Smooth muscle cell of the brain vasculature (primary cell): Measurements from ENCODE around the gene C16orf78.

Experiments
- DNase-seq: peaks from one replicate; pipeline ENCODE4 v3.0.0-alpha.2; 2012; ENCODE audit warnings: low read depth, low spot score

C16orf78 gene

DNA sequence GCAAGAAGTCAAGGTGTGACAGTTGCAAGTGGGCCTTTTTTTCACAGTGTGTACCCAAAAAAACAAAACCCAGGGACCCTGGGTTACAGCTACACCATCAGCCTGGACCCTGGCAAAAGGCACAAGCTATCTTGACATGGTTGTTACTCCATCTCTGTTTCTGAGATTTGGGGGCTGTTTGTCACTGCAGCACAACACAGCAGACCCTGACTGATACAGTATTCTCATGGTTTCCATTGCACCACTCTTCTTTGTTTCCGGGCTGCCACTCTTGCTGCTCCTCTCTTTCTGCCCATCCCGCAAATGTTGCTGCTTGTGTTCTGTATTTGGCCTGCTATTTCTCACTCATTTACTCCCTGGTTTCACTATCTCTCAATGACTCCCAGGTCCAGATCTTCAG lies 55.2 kb downstream of the C16orf78 start:
- DNase-seq = no peak

DNA sequence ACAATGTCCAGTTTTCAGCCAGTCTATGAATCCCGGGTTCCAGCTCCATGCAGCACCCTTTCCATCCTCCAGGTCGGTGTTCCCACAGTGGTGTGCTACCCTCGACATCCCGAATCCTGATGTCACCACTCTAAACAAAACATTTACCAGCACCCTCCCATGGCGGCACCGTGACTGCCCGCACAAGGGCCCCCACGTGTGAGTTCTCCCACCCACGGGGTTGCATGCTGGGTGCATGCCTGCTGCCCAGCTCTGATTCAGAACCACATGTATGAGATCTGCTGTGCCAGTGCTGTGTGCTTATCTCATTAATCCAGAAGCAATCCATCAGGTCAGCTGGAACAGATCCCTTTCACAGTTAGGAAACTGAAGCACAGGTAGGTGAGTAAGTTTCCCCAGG lies 57.4 kb downstream of the C16orf78 start:
- no peak for DNase-seq

- no peak for DNase-seq
Observed at GRCh38 chr16:49431591-49432290, 58.1 kb downstream of the C16orf78 start.

- DNase-seq = no peak
Observed at GRCh38 chr16:49434733-49435132, 61.1 kb downstream of the C16orf78 start.

DNA sequence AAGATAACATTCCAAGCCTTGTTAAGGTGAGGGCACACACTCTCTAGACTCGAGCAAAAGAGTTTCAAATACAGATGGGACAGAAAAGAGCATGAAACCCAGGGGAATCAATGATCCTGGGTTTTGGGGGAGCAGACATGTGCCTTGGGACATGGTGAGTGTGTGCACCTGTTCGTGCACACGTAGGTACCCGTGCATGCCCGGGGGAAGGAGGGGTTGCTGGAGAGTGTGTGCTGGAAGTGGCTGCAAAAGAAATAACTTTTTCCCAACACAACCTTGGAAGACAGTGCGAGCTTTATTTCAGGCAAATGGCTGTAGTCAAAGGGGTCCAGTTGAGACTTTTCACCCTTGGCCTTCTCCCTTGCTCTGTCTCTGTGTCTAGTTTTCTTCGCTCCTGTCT lies 62.6 kb downstream of the C16orf78 start:
- no peak for DNase-seq

- no peak for DNase-seq
Observed at GRCh38 chr16:49437344-49437743, 63.7 kb downstream of the C16orf78 start.

GRCh38 chr16:49439050-49439449 lies 65.4 kb downstream of the C16orf78 start:
- DNase-seq = no peak

DNA sequence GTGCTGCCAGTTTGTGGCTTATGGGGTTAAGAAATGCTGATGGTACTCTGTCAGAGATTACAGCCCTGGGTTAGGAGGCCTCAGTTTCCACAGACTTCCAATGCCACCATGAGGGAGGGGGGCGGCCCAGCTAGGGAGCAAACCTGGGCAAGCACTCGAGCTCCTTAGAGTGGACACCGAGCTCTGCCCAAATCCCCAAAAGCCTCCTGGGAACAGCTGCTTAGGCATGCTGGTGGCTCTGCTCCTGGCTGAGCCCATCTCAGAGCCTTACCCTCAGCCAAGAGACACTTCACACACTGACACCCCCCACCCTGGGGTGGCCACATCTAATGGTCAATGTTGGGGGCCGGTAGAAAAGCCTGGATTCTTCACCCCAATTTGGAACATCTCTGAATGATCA lies 66.1 kb downstream of the C16orf78 start:
- no peak for DNase-seq

DNA sequence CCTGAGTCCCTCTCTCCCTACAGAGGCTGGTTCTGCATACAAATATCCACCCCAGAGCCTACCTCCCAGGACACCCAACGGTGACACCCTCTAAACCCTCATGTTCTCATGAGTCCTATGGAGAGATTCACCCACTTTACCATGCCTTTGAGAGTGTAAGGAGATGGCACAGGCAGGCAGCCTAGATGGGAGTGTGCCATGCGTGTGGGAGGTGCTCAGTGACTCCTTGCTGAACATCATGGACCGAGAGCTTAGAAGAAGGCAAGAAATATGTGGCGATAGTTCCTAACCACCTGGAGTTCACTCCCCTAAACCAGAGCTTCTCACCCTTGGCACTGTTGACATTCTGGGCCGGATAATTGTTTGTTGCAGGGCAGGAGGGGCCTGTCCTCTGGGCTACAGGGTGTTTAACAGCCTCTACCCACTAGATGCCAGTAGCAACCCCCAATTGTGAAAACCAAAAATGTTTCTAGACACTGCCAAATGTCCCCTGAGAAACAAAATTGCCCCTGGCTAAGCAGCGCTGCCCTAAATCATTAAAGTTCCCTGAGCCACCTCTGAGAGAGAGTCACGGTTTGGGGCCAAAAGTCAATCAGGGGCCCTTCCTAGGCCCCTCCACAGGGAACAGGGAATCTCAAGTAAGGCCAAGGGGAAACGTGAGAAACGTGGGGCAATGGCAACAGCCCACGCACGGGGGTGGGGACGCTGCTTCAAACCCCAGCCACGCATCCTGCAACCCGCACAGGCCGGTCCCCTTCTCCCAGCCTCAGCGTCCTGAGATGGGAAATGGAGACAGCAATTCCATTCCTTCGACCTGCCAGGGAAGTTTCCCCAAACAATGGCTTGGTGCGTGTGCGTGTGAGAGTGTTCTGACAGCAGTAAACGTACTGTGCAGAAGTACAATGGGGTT lies 66.8 kb downstream of the C16orf78 start:
- no peak for DNase-seq

DNA sequence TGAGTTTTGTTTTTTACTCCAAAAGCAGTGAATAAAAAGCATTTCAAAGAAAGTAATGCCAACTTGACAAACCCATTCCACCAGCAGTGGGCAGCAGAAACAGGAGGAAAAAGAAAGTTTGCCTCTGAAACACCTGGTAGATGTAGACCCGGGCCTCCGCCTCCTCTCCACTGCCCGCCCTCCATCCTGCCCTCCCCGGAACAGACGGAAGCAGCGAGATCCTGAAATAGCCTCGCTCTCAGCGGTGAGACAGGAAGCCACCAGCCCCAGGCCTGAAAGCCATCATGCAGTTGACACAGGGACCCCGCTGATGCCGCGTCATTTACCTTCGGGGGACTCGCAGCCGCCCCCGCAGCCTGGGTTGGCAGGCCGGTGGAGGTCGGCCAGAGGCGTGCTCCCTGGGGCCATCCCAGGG lies 67.8 kb downstream of the C16orf78 start:
- no peak for DNase-seq

DNA sequence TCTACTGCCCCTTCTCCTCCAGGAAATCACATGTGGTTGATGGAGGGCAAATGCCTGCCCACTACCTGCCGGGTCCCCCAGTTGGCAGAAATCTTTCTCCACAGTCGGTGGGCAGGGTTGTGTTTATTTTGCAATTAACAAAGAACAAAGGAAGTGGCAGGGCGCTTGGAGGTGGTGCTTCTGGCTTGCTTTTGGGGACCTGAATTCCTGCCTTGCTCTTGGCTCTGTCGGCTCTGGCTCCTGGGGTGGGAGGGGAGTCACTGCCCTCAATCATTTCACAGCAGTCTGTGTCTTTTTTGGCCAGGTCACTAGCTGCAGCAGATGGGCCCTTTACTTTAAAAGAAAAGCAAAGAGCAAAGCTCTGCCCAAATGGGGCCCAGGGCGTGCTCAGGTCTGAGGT lies 69.2 kb downstream of the C16orf78 start:
- DNase-seq = no peak

DNA sequence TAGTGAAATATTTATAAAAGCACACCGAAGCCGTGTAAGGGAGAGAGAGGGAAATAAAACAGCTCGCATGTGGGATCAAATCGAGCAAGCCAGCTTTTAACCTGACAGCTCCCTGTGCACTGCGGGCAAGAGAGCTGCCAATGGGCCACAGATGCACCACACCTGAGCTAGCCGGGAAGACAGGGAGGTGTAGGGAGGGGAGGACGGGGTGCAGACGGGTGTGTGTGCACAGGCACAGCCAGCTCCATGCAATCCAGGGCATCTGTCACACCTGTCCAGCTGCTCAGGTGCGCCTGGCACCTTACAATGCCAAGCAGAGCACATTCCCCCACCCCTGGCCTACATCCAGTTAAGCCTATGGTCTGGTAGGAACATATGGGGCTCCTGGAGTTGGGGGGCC lies 70.0 kb downstream of the C16orf78 start:
- no peak for DNase-seq

GRCh38 chr16:49446805-49447204 lies 73.2 kb downstream of the C16orf78 start:
- no peak for DNase-seq
